ENCODE data around the gene ZNF772.
"Not testable (repeated sequence)": the region's sequence is repeated elsewhere in the genome, so short reads cannot be mapped to it uniquely, and the experiment has no call there.

Gene ZNF772

GRCh38 chr19:57477191-57478008, at the start of gene ZNF772:
ZNF772 (minus strand) TSS chr19:57477566; CDS start chr19:57477309, 257 bp downstream.
- DNase-seq = peak; percentile 93

- not testable (repeated sequence) for DNase-seq
These were observed 40.7 kb upstream of the ZNF772 start for GRCh38 chr19:57518021-57518420.

GRCh38 chr19:57515255-57515654, 37.9 kb upstream of the ZNF772 start:
- DNase-seq = no peak

- DNase-seq = no peak
These were observed 35.5 kb upstream of the ZNF772 start for GRCh38 chr19:57512845-57513244.

- DNase-seq = no peak
These were observed 34.1 kb upstream of the ZNF772 start for GRCh38 chr19:57511484-57511883.

- DNase-seq = no peak
These were observed 28.8 kb upstream of the ZNF772 start for GRCh38 chr19:57506163-57506562.

- DNase-seq = not testable (repeated sequence)
These were observed 23.0 kb upstream of the ZNF772 start for GRCh38 chr19:57500400-57500799.

- peak; percentile 96 for DNase-seq
These were observed 22.5 kb upstream of the ZNF772 start, which contains the start of gene ZNF773 for GRCh38 chr19:57499680-57500395. ZNF773 (plus strand) TSS chr19:57499938; CDS start chr19:57500081, 143 bp downstream.

- DNase-seq = not testable (repeated sequence)
These were observed 21.9 kb upstream of the ZNF772 start for GRCh38 chr19:57499332-57499679.

GRCh38 chr19:57488299-57488644, 10.9 kb upstream of the ZNF772 start:
- not testable (repeated sequence) for DNase-seq

GRCh38 chr19:57487477-57488298, 10.3 kb upstream of the ZNF772 start, which contains the start of gene ZNF419:
ZNF419 (plus strand) TSS chr19:57487750; CDS start chr19:57487951, 201 bp downstream.
- DNase-seq = peak; percentile 92

GRCh38 chr19:57473646-57474045, 3.7 kb downstream of the ZNF772 start:
- DNase-seq = no peak

- DNase-seq = no peak
These were observed 10.9 kb downstream of the ZNF772 start for GRCh38 chr19:57466489-57466888.

GRCh38 chr19:57465680-57466381, 11.5 kb downstream of the ZNF772 start:
- no peak for DNase-seq

GRCh38 chr19:57452307-57452706, 25.1 kb downstream of the ZNF772 start:
- DNase-seq = no peak

- DNase-seq = no peak
These were observed 34.2 kb downstream of the ZNF772 start for GRCh38 chr19:57443121-57443696.

- no peak for DNase-seq
These were observed 35.2 kb downstream of the ZNF772 start for GRCh38 chr19:57441979-57442752.

- no peak for DNase-seq
These were observed 38.4 kb downstream of the ZNF772 start for GRCh38 chr19:57438925-57439324.

GRCh38 chr19:57437931-57438330, 39.4 kb downstream of the ZNF772 start:
- no peak for DNase-seq

GRCh38 chr19:57436417-57436816, 40.9 kb downstream of the ZNF772 start:
- DNase-seq = no peak

Measured in left hindlimb (tissue), 1 donor.